CD14-positive monocyte (primary cell): ENCODE data around the gene ORAI3. TPM values are rescaled to one million over a fixed set of nuclear protein-coding genes. Genes with fewer than 3 reads are reported as not detected.

ENCODE experiments used
- DNase-seq, 3 donors: peaks; one replicate each; pipeline ENCODE4 v3.0.0-alpha.2; 2011 to 2022
- H2AFZ ChIP-seq: 2 replicates; pipeline ENCODE4 v1.6.0; 2012; ENCODE audit warnings: mild to moderate bottlenecking, low read depth, low read length, inconsistent platforms; ENCODE audit not compliant: insufficient read depth, poor library complexity, severe bottlenecking
- H3K27ac ChIP-seq, 2 donors: 1 replicate in 1 of 2; 2 replicates in 1 of 2; pipeline ENCODE4 v1.5.1; 2012 to 2013; ENCODE audit warnings: low read length in 2 of 2, control low read depth in 1 of 2, inconsistent platforms in 1 of 2, low read depth in 1 of 2, mild to moderate bottlenecking in 1 of 2
- H3K27me3 ChIP-seq, 2 donors: one replicate each; pipeline versions ENCODE4 v1.6.0 to v1.6.1; 2011 to 2013; ENCODE audit warnings: low read length in 2 of 2; ENCODE audit not compliant: control insufficient read depth in 2 of 2, insufficient read depth in 2 of 2
- H3K36me3 ChIP-seq, 2 donors: replicated peaks in 1 of 2; 1 replicate in 1 of 2; 2 replicates in 1 of 2; pipeline versions ENCODE4 v1.5.1 to v1.6.1; 2012 to 2013; ENCODE audit warnings: low read length in 2 of 2, control low read depth in 1 of 2, inconsistent platforms in 1 of 2, mild to moderate bottlenecking in 1 of 2; ENCODE audit not compliant: insufficient read depth in 2 of 2, control insufficient read depth in 1 of 2
- H3K4me1 ChIP-seq, 2 donors: 1 replicate in 1 of 2; 2 replicates in 1 of 2; pipeline versions ENCODE4 v1.5.1 to v1.6.1; 2012 to 2013; ENCODE audit warnings: low read length in 2 of 2, control low read depth in 1 of 2, inconsistent platforms in 1 of 2, mild to moderate bottlenecking in 1 of 2, moderate library complexity in 1 of 2; ENCODE audit not compliant: insufficient read depth in 2 of 2, control insufficient read depth in 1 of 2
- H3K4me2 ChIP-seq: replicated peaks from 2 replicates; pipeline ENCODE3; 2012; ENCODE audit warnings: low read length, moderate library complexity, mild to moderate bottlenecking; ENCODE audit not compliant: poor library complexity, severe bottlenecking; ENCODE audit errors: extremely low read depth
- H3K4me3 ChIP-seq, 3 experiments: fragments of 200-600 bp in 1 of 3; sonication (generic) in 1 of 3; replicated peaks in 1 of 3; 1 replicate in 2 of 3; 2 replicates in 1 of 3; pipeline ENCODE4 v1.5.1; 2011 to 2013; ENCODE audit warnings: low read length in 3 of 3, mild to moderate bottlenecking in 3 of 3, control low read depth in 2 of 3, low read depth in 2 of 3, inconsistent platforms in 1 of 3, moderate library complexity in 1 of 3
- H3K79me2 ChIP-seq: 2 replicates; pipeline ENCODE4 v1.6.0; 2012; ENCODE audit warnings: mild to moderate bottlenecking, control low read depth, inconsistent platforms, low read length, moderate library complexity; ENCODE audit not compliant: insufficient read depth
- H3K9ac ChIP-seq: 2 replicates; pipeline ENCODE4 v1.6.0; 2017; ENCODE audit warnings: low read length, mild to moderate bottlenecking; ENCODE audit not compliant: insufficient read depth, poor library complexity, severe bottlenecking
- H3K9me3 ChIP-seq, 2 donors: replicated peaks in 1 of 2; 1 replicate in 1 of 2; 2 replicates in 1 of 2; pipeline versions ENCODE4 v1.5.1 to v1.6.1; 2012 to 2013; ENCODE audit warnings: low read length in 2 of 2, control low read depth in 1 of 2; ENCODE audit not compliant: control insufficient read depth in 1 of 2, insufficient read depth in 1 of 2
- H4K20me1 ChIP-seq: 2 replicates; pipeline ENCODE4 v1.6.0; 2012; ENCODE audit warnings: mild to moderate bottlenecking, low read length, control low read depth, moderate library complexity; ENCODE audit not compliant: insufficient read depth
- H3K27ac Mint-ChIP-seq, 7 donors: one replicate each; pipeline ENCODE4 v1.8.0; 2020; ENCODE audit warnings: mild to moderate bottlenecking in 7 of 7, mixed read lengths in 7 of 7, moderate library complexity in 6 of 7, inconsistent platforms in 2 of 7
- H3K27me3 Mint-ChIP-seq, 3 donors: one replicate each; pipeline ENCODE4 v1.8.0; 2021 to 2022; ENCODE audit warnings: low read depth in 3 of 3, mild to moderate bottlenecking in 3 of 3, mixed read lengths in 3 of 3, moderate library complexity in 3 of 3, inconsistent platforms in 1 of 3
- H3K36me3 Mint-ChIP-seq, 2 donors: one replicate each; pipeline ENCODE4 v1.8.0; 2020; ENCODE audit warnings: mixed read lengths in 2 of 2, inconsistent platforms in 1 of 2, mild to moderate bottlenecking in 1 of 2
- H3K4me1 Mint-ChIP-seq: one replicate; pipeline ENCODE4 v1.8.0; 2020; ENCODE audit warnings: mild to moderate bottlenecking, mixed read lengths
- H3K4me3 Mint-ChIP-seq, 2 donors: one replicate each; pipeline ENCODE4 v1.8.0; 2020; ENCODE audit warnings: mild to moderate bottlenecking in 2 of 2, mixed read lengths in 2 of 2, moderate library complexity in 1 of 2
- H3K9me3 Mint-ChIP-seq, 7 donors: one replicate each; pipeline ENCODE4 v1.8.0; 2020 to 2022; ENCODE audit warnings: mixed read lengths in 7 of 7, mild to moderate bottlenecking in 6 of 7, moderate library complexity in 6 of 7, inconsistent platforms in 2 of 7
- CTCF ChIP-seq: fragments of 200-600 bp; IDR thresholded peaks from one replicate; pipeline ENCODE4 v1.8.0; 2022; ENCODE audit warnings: antibody characterized with exemption, mild to moderate bottlenecking
- WGBS: methylation state at CpG from one replicate; pipeline ENCODE4 v1.1.5; 2013; ENCODE audit warnings: missing lambda C conversion rate; ENCODE audit not compliant: insufficient coverage; 5-methylcytosine and 5-hydroxymethylcytosine counted together
- intact Hi-C, 2 donors: fragments of 100-400 bp; cut with micrococcal nuclease; formaldehyde crosslinking; loops; one replicate each; pipeline versions ENCODE4 v1.15.0 to v1.15.1; 2023
- polyA plus RNA-seq, 3 donors: library from polyadenylated mRNA; depleted of rRNA in 1 of 3; unstranded in 2 of 3; stranded (reverse) in 1 of 3; fragments of 300-500 nt in 2 of 3; fragments of >200 nt in 1 of 3; fragmentation: Illumina TruSeq in 2 of 3; gene quantifications; 1 replicate in 2 of 3; 2 replicates in 1 of 3; pipeline ENCODE4 v1.2.3, GENCODE V29; 2012 to 2021

Gene ORAI3
- polyA plus RNA-seq, 3 donors = 34.3 to 80.3 (median 76.8) TPM

GRCh38 chr16:30949650-30950515 is 1.0 kb downstream of the ORAI3 start:
- TF ChIP-seq CTCF = no peak
- DNase-seq = peak; percentile 44 to 60 (median 53)
- H3K27me3 ChIP-seq = no peaks in the 10 kb centered on the region
- H3K36me3 Mint-ChIP-seq = peaks cover 7 to 36% of the 10 kb centered on the region in 2 donors
- H3K4me1 ChIP-seq = peaks cover 25 to 28% of the 10 kb centered on the region in 2 donors
- peak overlapping the region; percentile 99 for H3K4me2 ChIP-seq
- H3K4me1 Mint-ChIP-seq = peaks cover 22% of the 10 kb centered on the region
- WGBS = 0% methylated on average over 21 of the region's 21 CpGs
- H3K9ac ChIP-seq = peak overlapping the region; percentile 91
- H4K20me1 ChIP-seq = peaks cover 54% of the 10 kb centered on the region
- intact Hi-C loops = loop anchor here in 1 of 2 donors (10.0 kb wide), 1 partner anchor 145 kb away; the partner anchor contains the start of gene VKORC1
- peak overlapping the region; percentile 91 for H2AFZ ChIP-seq
- H3K4me3 Mint-ChIP-seq = peak overlapping the region; percentile 90 to 97
- H3K27ac ChIP-seq = peak overlapping the region; percentile 38 to 80
- H3K79me2 ChIP-seq = peaks cover 44% of the 10 kb centered on the region
- H3K27me3 Mint-ChIP-seq = peaks cover 0 to 4% (median 0%) of the 10 kb centered on the region in 3 donors
- H3K36me3 ChIP-seq = peaks cover 19 to 31% of the 10 kb centered on the region in 2 donors
- H3K9me3 ChIP-seq = no peaks in the 10 kb centered on the region
- peaks cover 0 to 1% (median 0%) of the 10 kb centered on the region in 7 donors for H3K9me3 Mint-ChIP-seq
- peak overlapping the region; percentile 84 to 95 (median 90) for H3K27ac Mint-ChIP-seq
- peak overlapping the region; percentile 59 to 99 (median 85) for H3K4me3 ChIP-seq

- TF ChIP-seq CTCF = no peak
Observed at GRCh38 chr16:30950516-30951065, 1.7 kb downstream of the ORAI3 start.

More at GRCh38 chr16:30950516-30951065, 1.7 kb downstream of the ORAI3 start:
- Mint-ChIP-seq H3K27ac (peak overlapping the region; percentile 84 to 95 (median 90)), H3K4me1 (peaks cover 22% of the 10 kb centered on the region), H3K9me3 (peaks cover 0 to 1% (median 0%) of the 10 kb centered on the region in 7 donors), H3K4me3 (peak overlapping the region; percentile 90 to 97), H3K27me3 (peaks cover 0 to 4% (median 0%) of the 10 kb centered on the region in 3 donors), H3K36me3 (peaks cover 4 to 33% of the 10 kb centered on the region in 2 donors)
- DNase-seq = no peak
- peaks cover 17 to 31% of the 10 kb centered on the region in 2 donors for H3K36me3 ChIP-seq
- H3K9me3 ChIP-seq = no peaks in the 10 kb centered on the region
- no peaks in the 10 kb centered on the region for H3K27me3 ChIP-seq
- peak overlapping the region; percentile 59 to 99 (median 85) for H3K4me3 ChIP-seq
- H2AFZ ChIP-seq = no peak overlapping the region
- WGBS = 79% methylated on average over 6 of the region's 8 CpGs
- peak overlapping the region; percentile 38 to 80 for H3K27ac ChIP-seq
- intact Hi-C loops = loop anchor here in 1 of 2 donors (10.0 kb wide), 1 partner anchor 144 kb away; the partner anchor contains the start of gene VKORC1
- H3K79me2 ChIP-seq = peaks cover 44% of the 10 kb centered on the region
- peaks cover 57% of the 10 kb centered on the region for H4K20me1 ChIP-seq
- H3K4me2 ChIP-seq = peak overlapping the region; percentile 99
- peaks cover 25 to 28% of the 10 kb centered on the region in 2 donors for H3K4me1 ChIP-seq
- H3K9ac ChIP-seq = peak overlapping the region; percentile 91
